ENCODE measurements around the gene TNFAIP8. TPM values are rescaled to one million over a fixed set of nuclear protein-coding genes. Genes with fewer than 3 reads are reported as not detected.

Gene TNFAIP8
- total and polyA plus RNA-seq, 10 of the 15 experiments (the other 5 are each of a cell fraction or from before 2014, with no cell fraction given): 124 to 324 (median 177) TPM

GRCh38 chr5:119418606-119419100 lies 62.8 kb downstream of the TNFAIP8 start:
- no peak for DNase-seq (ENCODE audit: low read depth, low spot score)
- BruUV-seq (replicated peaks): no TSS peak
- Histone ChIP-seq H3K4me3 (no peak overlapping the region), H2AFZ (ENCODE audit: control insufficient read depth, low read depth, low read length) (0 out of 2 replicates have a peak overlapping the region, but pooled peaks have one; percentile 2), H3K4me2 (ENCODE audit: control insufficient read depth, insufficient read depth) (no peak overlapping the region; the same call in 1 of the 2 replicates), H3K27me3 (replicated peaks in 1 of 2; ENCODE audit: control insufficient read depth in 2 of 2, insufficient read depth in 2 of 2, low read length in 1 of 2) (no peaks in the 10 kb centered on the region), H3K9ac (ENCODE audit: control insufficient read depth, insufficient read depth, low read length) (no peak overlapping the region), H3K36me3 (ENCODE audit: control insufficient read depth in 2 of 2, insufficient read depth in 2 of 2, low read length in 1 of 2) (no peaks in the 10 kb centered on the region), H3K4me1 (ENCODE audit: control insufficient read depth, insufficient read depth, low read length) (peaks cover 8% of the 10 kb centered on the region; the same call in 1 of the 2 replicates), H4K20me1 (ENCODE audit: control insufficient read depth, insufficient read depth) (no peaks in the 10 kb centered on the region), H3K27ac (ENCODE audit: control insufficient read depth, insufficient read depth) (no peak overlapping the region), H3K9me3 (replicated peaks; ENCODE audit: control insufficient read depth, insufficient read depth, low read length) (no peaks in the 10 kb centered on the region; the same call in 1 of the 3 replicates), H3K79me2 (ENCODE audit: control insufficient read depth, insufficient read depth, low read length) (no peaks in the 10 kb centered on the region)
- peak; percentile 73 for ATAC-seq
- SMC1A ChIA-PET (ENCODE audit: uncharacterized antibody, unreplicated experiment): interaction anchor here (0.6 to 3.9 kb wide), 16 partner anchors 10 to 434 kb away, joined by 3 to 21 read pairs (median 3); partner anchors contain the start of gene DTWD2
- in situ Hi-C loops (cut with MboI) (no loop called here), intact Hi-C loops (cut with micrococcal nuclease; ENCODE audit: unreplicated experiment) (no loop called here)
- CTCF ChIA-PET: interaction anchor here (0.5 to 3.8 kb wide), 8 partner anchors 13 to 431 kb away, joined by 3 to 18 read pairs (median 4); partner anchors contain the start of gene DMXL1
- RAD21 ChIA-PET (ENCODE audit: unreplicated experiment): interaction anchor here (0.7 to 2.4 kb wide), 11 partner anchors 9 to 431 kb away, joined by 3 to 13 read pairs (median 4); no protein-coding TSS in a partner anchor
- FAIRE-seq: no peak
- WGBS (ENCODE audit: insufficient coverage, insufficient replicate concordance, low lambda C conversion rate, missing lambda C conversion rate): 87% methylated on average over 2 of the region's 2 CpGs
- POLR2A ChIA-PET: interaction anchor here (1.0 to 1.3 kb wide), 3 partner anchors 11 to 145 kb away, joined by 3 to 6 read pairs (median 3); no protein-coding TSS in a partner anchor
- no peak for TF ChIP-seq TARDBP (IDR thresholded peaks at IDR 0.05; ENCODE audit: borderline replicate concordance)
- TF ChIP-seq KLF5 (IDR thresholded peaks at IDR 0.05; ENCODE audit: partially characterized antibody): no peak
- no peak for TF ChIP-seq TCF3 (IDR thresholded peaks at IDR 0.05; ENCODE audit: borderline replicate concordance, insufficient read depth, low read depth, low read length)
- TF ChIP-seq MTA3 (IDR thresholded peaks at IDR 0.05; ENCODE audit: borderline replicate concordance, low read length): no peak
- no peak for TF ChIP-seq SUPT20H (IDR thresholded peaks at IDR 0.05; ENCODE audit: borderline replicate concordance, control insufficient read depth, low read depth, low read length)
- no peak for TF ChIP-seq SIN3A (IDR thresholded peaks at IDR 0.05; ENCODE audit: low read depth, low read length)
- TF ChIP-seq NFXL1 (IDR thresholded peaks at IDR 0.05; ENCODE audit: borderline replicate concordance): no peak
- TF ChIP-seq PBX3 (IDR thresholded peaks at IDR 0.05; ENCODE audit: insufficient replicate concordance, low read depth, low read length): no peak
- no peak for TF ChIP-seq CBFB (IDR thresholded peaks at IDR 0.05; ENCODE audit: low read depth)
- no peak for TF ChIP-seq POLR2AphosphoS2 (IDR thresholded peaks at IDR 0.05; ENCODE audit: low read depth, low read length)
- TF ChIP-seq ZBTB11 (CRISPR knock-in tag; IDR thresholded peaks at IDR 0.05): no peak
- no peak for TF ChIP-seq ATF3 (IDR thresholded peaks at IDR 0.05; ENCODE audit: borderline replicate concordance, extremely low read depth, low read depth, low read length)
- no peak for TF ChIP-seq MLLT1 (IDR thresholded peaks at IDR 0.05)
- no peak for TF ChIP-seq MEF2A (IDR thresholded peaks at IDR 0.05; ENCODE audit: insufficient read depth, low read depth, low read length)
- no peak for TF ChIP-seq BCL3 (IDR thresholded peaks at IDR 0.05; ENCODE audit: borderline replicate concordance, insufficient read depth, low read depth, low read length, poor library complexity, severe bottlenecking)

All from GM12878 (cell line).